Heart left ventricle (tissue), 13 donors: ENCODE measurements around the gene SMOC2.

Experiments used
- POLR2A ChIP-seq, 2 donors: fragments of 450-650 bp; IDR thresholded peaks; one replicate each; pipeline ENCODE4 v1.6.1; 2017; ENCODE audit warnings: antibody characterized with exemption in 2 of 2, mild to moderate bottlenecking in 2 of 2, moderate library complexity in 2 of 2
- TF ChIP-seq, protein P1 (sequence below), 12 donors: fragments of 200-600 bp; sonication (generic) in 4 of 12; IDR thresholded peaks; one replicate each; pipeline versions ENCODE4 v1.5.0 to v1.8.0; 2018 to 2022; ENCODE audit warnings: antibody characterized with exemption in 12 of 12, mild to moderate bottlenecking in 5 of 12
- donor health status: ischemic (EF 13 %, LVEDD 7.1; RV severe dilation, severe dysfunction).
- donor health status: DM: no; HTN: yes; CAD: no.
- donor health status: DM: no; HTN: no; CAD: no.
- donor health status: ischemic (EF 25% LVEDD 6.9; RV normal size, moderate dysfunction).
- donor health status: ischemic (EF 25% LVEDD 5.7; RV mildly dilated, moderate dysfunction).
- donor health status: ischemic (EF 35%, LVEDD 5.7; RV mildly dilated, moderate dysfunction).
- donor health status: nonischemic (EF 11% LVEDD 7.7; RV severe dilation, severe dysfunction).
- donor health status: DM: yes; HTN: yes; CAD: no.
- donor health status: PGD.
- donor health status: ischemic (EF 29% LVEDD 5.4; RV normal size, mild dysfunction).
- donor health status: nonischemic (EF 23%, LVEDD 6.1; RV moderate dilation, normal function).

DNA sequence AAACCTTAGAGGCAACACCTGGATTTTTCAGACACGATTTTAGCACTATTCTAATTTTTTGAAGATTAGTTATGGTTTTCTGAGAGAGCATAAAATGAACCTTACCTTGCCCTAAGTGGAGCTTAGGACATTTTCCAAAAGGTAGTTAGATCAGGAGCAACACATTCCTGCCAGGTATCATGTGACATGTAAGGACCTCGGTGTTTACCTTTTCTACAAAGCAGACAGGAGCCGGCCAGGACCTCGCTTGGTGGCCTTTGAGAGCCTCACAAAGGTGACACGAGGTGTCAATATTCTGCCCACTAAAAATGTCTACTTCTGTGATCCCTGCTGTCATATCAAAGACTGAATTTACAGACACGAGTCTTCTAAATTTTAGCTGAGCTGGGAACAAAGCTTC lies 174.9 kb downstream of the SMOC2 start:
- TF ChIP-seq, protein P1, sequence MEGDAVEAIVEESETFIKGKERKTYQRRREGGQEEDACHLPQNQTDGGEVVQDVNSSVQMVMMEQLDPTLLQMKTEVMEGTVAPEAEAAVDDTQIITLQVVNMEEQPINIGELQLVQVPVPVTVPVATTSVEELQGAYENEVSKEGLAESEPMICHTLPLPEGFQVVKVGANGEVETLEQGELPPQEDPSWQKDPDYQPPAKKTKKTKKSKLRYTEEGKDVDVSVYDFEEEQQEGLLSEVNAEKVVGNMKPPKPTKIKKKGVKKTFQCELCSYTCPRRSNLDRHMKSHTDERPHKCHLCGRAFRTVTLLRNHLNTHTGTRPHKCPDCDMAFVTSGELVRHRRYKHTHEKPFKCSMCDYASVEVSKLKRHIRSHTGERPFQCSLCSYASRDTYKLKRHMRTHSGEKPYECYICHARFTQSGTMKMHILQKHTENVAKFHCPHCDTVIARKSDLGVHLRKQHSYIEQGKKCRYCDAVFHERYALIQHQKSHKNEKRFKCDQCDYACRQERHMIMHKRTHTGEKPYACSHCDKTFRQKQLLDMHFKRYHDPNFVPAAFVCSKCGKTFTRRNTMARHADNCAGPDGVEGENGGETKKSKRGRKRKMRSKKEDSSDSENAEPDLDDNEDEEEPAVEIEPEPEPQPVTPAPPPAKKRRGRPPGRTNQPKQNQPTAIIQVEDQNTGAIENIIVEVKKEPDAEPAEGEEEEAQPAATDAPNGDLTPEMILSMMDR (IDR thresholded peaks at IDR 0.05) = no peak
- no peak for TF ChIP-seq POLR2A (IDR thresholded peaks at IDR 0.05)
